Measurements from ENCODE around the gene TAOK2. TPM values are rescaled to one million over a fixed set of nuclear protein-coding genes. Genes with fewer than 3 reads are reported as not detected.

TAOK2 gene
- total RNA-seq, 1 experiment from 2014 or later: 56.7 TPM

DNA sequence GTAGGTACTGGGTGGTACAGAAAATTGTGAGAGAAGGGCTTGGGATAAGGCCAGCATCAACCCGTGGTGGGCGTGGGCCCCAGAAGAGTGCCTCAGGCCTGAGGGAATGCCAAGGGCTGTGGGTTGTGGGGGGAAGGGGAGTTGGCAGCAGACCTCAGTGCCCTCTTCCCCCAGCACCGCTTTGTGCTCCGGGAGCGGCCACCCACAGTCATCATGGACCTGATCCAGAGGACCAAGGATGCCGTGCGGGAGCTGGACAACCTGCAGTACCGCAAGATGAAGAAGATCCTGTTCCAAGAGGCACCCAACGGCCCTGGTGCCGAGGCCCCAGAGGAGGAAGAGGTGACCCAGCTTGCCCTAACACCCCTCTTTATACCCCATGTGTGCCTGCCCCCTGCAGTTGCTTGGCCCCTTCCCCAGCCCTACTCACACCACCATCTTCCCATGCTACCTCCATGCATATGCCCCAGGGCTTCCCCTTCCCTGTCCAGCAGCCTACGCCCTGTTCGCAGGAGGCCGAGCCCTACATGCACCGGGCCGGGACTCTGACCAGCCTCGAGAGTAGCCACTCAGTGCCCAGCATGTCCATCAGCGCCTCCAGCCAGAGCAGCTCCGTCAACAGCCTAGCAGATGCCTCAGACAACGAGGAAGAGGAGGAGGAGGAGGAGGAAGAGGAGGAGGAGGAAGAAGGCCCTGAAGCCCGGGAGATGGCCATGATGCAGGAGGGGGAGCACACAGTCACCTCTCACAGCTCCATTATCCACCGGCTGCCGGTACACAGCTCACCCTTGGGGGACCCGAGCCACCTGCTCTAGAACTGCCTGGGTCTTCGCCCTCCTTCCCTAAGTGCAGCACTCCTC, 9.1 kb downstream of the TAOK2 start:
- ChIA-PET CTCF (no interaction called here), POLR2A (no interaction called here), RAD21 (ENCODE audit: low non-redundant PET in 1 of 2, low total read pairs in 2 of 2, uncharacterized antibody in 2 of 2, unreplicated experiment in 2 of 2) (no interaction called here)
- H3K9me2 ChIP-seq (ENCODE audit: insufficient read depth): no peaks in the 10 kb centered on the region
- no peaks in the 10 kb centered on the region for H3K27me3 ChIP-seq (ENCODE audit: insufficient read depth, low read length)
- no peaks in the 10 kb centered on the region for H3K4me1 ChIP-seq (ENCODE audit: control insufficient read depth in 1 of 2, insufficient read depth in 2 of 2, low read length in 2 of 2)
- no TSS peak for BruUV-seq (replicated peaks)
- no peaks in the 10 kb centered on the region for H4K20me1 ChIP-seq (ENCODE audit: insufficient read depth)
- peaks cover 70 to 74% of the 10 kb centered on the region in 2 experiments for H3K36me3 ChIP-seq (ENCODE audit: control insufficient read depth in 1 of 2, insufficient read depth in 2 of 2, low read length in 2 of 2)
- ATAC-seq (no peak), DNase-seq (ENCODE audit: low read depth, low spot score) (no peak)
- H3K4me2 ChIP-seq (ENCODE audit: low read length): no peak overlapping the region
- intact Hi-C loops (cut with micrococcal nuclease): no loop called here
- no peak overlapping the region; the same call in 1 of the 2 replicates for H3K27ac ChIP-seq (ENCODE audit: low read depth, low read length)
- no peak overlapping the region for H3K4me3 ChIP-seq (replicated peaks in 1 of 2; ENCODE audit: low read depth in 1 of 2, low read length in 2 of 2)
- no peaks in the 10 kb centered on the region for H3K9me3 ChIP-seq (ENCODE audit: control insufficient read depth in 1 of 2, insufficient read depth in 1 of 2, low read depth in 1 of 2, low read length in 2 of 2)
- H2AFZ ChIP-seq (ENCODE audit: low read depth, low read length, poor library complexity, severe bottlenecking): no peak overlapping the region
- no peak overlapping the region for H3K9ac ChIP-seq (ENCODE audit: low read length)
- peaks cover 25% of the 10 kb centered on the region; the same call in 1 of the 2 replicates for H3K79me2 ChIP-seq (ENCODE audit: insufficient read depth, low read length)
- no peak for TF ChIP-seq TCF7L2 (IDR thresholded peaks at IDR 0.05; ENCODE audit: borderline replicate concordance, extremely low read depth, insufficient read depth, insufficient read length)
- TF ChIP-seq CEBPB (IDR thresholded peaks at IDR 0.05; ENCODE audit: low read depth): no peak
- no peak for TF ChIP-seq ELF1 (IDR thresholded peaks at IDR 0.05; ENCODE audit: borderline replicate concordance, low read depth)
- TF ChIP-seq EGR1 (IDR thresholded peaks at IDR 0.05; ENCODE audit: low read depth): no peak
- TF ChIP-seq YY1 (IDR thresholded peaks at IDR 0.05; ENCODE audit: extremely low read depth, insufficient replicate concordance, low read depth, low read length): no peak
- TF ChIP-seq ATF3 (IDR thresholded peaks at IDR 0.05): no peak
- no peak for TF ChIP-seq CBX3 (IDR thresholded peaks at IDR 0.05; ENCODE audit: low read depth)
- no peak for TF ChIP-seq EZH2phosphoT487 (IDR thresholded peaks at IDR 0.05; ENCODE audit: borderline replicate concordance)
- TF ChIP-seq, protein P1, sequence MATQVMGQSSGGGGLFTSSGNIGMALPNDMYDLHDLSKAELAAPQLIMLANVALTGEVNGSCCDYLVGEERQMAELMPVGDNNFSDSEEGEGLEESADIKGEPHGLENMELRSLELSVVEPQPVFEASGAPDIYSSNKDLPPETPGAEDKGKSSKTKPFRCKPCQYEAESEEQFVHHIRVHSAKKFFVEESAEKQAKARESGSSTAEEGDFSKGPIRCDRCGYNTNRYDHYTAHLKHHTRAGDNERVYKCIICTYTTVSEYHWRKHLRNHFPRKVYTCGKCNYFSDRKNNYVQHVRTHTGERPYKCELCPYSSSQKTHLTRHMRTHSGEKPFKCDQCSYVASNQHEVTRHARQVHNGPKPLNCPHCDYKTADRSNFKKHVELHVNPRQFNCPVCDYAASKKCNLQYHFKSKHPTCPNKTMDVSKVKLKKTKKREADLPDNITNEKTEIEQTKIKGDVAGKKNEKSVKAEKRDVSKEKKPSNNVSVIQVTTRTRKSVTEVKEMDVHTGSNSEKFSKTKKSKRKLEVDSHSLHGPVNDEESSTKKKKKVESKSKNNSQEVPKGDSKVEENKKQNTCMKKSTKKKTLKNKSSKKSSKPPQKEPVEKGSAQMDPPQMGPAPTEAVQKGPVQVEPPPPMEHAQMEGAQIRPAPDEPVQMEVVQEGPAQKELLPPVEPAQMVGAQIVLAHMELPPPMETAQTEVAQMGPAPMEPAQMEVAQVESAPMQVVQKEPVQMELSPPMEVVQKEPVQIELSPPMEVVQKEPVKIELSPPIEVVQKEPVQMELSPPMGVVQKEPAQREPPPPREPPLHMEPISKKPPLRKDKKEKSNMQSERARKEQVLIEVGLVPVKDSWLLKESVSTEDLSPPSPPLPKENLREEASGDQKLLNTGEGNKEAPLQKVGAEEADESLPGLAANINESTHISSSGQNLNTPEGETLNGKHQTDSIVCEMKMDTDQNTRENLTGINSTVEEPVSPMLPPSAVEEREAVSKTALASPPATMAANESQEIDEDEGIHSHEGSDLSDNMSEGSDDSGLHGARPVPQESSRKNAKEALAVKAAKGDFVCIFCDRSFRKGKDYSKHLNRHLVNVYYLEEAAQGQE (IDR thresholded peaks at IDR 0.05; ENCODE audit: low read depth): no peak
- TF ChIP-seq ZNF274 (IDR thresholded peaks at IDR 0.05; ENCODE audit: low read depth, low read length): no peak
- TF ChIP-seq JUND (IDR thresholded peaks at IDR 0.05): no peak
- TF ChIP-seq, protein P2, sequence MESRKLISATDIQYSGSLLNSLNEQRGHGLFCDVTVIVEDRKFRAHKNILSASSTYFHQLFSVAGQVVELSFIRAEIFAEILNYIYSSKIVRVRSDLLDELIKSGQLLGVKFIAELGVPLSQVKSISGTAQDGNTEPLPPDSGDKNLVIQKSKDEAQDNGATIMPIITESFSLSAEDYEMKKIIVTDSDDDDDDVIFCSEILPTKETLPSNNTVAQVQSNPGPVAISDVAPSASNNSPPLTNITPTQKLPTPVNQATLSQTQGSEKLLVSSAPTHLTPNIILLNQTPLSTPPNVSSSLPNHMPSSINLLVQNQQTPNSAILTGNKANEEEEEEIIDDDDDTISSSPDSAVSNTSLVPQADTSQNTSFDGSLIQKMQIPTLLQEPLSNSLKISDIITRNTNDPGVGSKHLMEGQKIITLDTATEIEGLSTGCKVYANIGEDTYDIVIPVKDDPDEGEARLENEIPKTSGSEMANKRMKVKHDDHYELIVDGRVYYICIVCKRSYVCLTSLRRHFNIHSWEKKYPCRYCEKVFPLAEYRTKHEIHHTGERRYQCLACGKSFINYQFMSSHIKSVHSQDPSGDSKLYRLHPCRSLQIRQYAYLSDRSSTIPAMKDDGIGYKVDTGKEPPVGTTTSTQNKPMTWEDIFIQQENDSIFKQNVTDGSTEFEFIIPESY (IDR thresholded peaks at IDR 0.05; ENCODE audit: extremely low read depth, insufficient replicate concordance, low read length): no peak
- TF ChIP-seq, protein P3, sequence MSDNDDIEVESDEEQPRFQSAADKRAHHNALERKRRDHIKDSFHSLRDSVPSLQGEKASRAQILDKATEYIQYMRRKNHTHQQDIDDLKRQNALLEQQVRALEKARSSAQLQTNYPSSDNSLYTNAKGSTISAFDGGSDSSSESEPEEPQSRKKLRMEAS (IDR thresholded peaks at IDR 0.05): no peak
- TF ChIP-seq EZH2 (IDR thresholded peaks at IDR 0.05): no peak
- no peak for TF ChIP-seq SP1 (IDR thresholded peaks at IDR 0.05; ENCODE audit: low read depth)
- no peak for TF ChIP-seq FOSL1 (IDR thresholded peaks at IDR 0.05; ENCODE audit: low read depth)
- no peak for TF ChIP-seq SRF (IDR thresholded peaks at IDR 0.05; ENCODE audit: low read depth)
- TF ChIP-seq SIN3A (IDR thresholded peaks at IDR 0.05; ENCODE audit: low read depth): no peak
